C4-2B (cell line): ENCODE measurements around the gene C1orf21.

Experiments
- ZFX ChIP-seq: fragments of 450-650 bp; IDR thresholded peaks from 2 replicates; pipeline ENCODE4 v1.6.1; 2017
- TF ChIP-seq, protein P1 (sequence below): fragments of 450-650 bp; conservative IDR thresholded peaks from 2 replicates; pipeline ENCODE4 v1.5.1; 2017; ENCODE audit warnings: mild to moderate bottlenecking

DNA sequence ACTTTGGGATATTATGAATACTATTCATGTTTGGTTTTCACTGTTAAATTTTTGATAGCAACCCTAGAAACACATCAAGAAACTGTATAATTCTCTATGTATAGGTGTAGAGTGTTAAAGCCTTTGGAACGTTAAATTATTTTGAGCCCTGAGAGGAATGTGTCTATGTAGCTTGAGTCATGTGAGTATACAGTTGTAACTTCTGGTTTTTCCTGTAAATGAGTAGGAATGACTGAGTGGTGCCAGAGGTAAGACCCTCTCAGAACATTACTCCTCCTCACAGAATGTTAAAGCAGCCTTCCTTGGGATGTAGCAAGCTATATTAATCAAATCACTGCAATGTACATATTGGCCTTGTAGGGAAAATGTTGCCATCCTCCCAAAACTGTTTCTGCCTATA lies 69.0 kb downstream of the C1orf21 start:
- TF ChIP-seq, protein P1, sequence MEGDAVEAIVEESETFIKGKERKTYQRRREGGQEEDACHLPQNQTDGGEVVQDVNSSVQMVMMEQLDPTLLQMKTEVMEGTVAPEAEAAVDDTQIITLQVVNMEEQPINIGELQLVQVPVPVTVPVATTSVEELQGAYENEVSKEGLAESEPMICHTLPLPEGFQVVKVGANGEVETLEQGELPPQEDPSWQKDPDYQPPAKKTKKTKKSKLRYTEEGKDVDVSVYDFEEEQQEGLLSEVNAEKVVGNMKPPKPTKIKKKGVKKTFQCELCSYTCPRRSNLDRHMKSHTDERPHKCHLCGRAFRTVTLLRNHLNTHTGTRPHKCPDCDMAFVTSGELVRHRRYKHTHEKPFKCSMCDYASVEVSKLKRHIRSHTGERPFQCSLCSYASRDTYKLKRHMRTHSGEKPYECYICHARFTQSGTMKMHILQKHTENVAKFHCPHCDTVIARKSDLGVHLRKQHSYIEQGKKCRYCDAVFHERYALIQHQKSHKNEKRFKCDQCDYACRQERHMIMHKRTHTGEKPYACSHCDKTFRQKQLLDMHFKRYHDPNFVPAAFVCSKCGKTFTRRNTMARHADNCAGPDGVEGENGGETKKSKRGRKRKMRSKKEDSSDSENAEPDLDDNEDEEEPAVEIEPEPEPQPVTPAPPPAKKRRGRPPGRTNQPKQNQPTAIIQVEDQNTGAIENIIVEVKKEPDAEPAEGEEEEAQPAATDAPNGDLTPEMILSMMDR: no peak
- TF ChIP-seq ZFX: no peak
